Ovary (tissue), 3 donors: Measurements from ENCODE around the gene CA5B.

Experiments
- CTCF ChIP-seq, 3 donors: fragments of 450-650 bp in 2 of 3; fragments of 200-600 bp in 1 of 3; IDR thresholded peaks; one replicate each; pipeline versions ENCODE4 v1.5.1 to v1.8.0; 2016 to 2022; ENCODE audit warnings: antibody characterized with exemption in 3 of 3, mild to moderate bottlenecking in 1 of 3
- POLR2A ChIP-seq: fragments of 450-650 bp; IDR thresholded peaks from one replicate; pipeline ENCODE4 v1.6.1; 2017; ENCODE audit warnings: antibody characterized with exemption, mild to moderate bottlenecking, moderate library complexity
- donor health status: DM: no; HTN: no; CAD: no.

GRCh38 chrX:15825936-15826335, 87.9 kb downstream of the CA5B start:
- TF ChIP-seq CTCF (IDR thresholded peaks at IDR 0.05), result no peak
- no peak for TF ChIP-seq POLR2A
